ENCODE data around the gene ANKRD30B. TPM values are rescaled to one million over a fixed set of nuclear protein-coding genes. Genes with fewer than 3 reads are reported as not detected.

ANKRD30B gene
- total and polyA plus RNA-seq, 2 of the 8 experiments (the other 6 are each of a cell fraction or from before 2014, with no cell fraction given): not detected

DNA sequence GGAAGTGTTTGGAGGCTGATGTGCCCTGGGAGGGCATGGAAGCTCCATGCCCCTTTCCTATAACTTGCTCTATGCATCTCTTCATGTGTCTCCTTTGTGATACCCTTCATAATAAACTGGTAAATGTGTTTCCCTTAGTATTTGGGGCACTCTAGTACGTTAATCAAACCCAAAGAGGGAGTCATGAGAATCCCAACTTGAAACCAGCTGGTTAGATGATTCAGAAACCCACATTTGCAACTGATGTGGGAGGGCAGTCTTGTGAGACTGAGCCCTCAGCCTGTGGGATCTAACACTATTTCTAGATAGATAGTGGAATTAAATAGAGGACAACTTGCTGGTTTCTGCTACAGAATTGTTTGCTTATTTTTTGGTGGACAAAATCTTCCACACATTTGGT is 20.3 kb downstream of the ANKRD30B start (continued):
- TF ChIP-seq, protein P1, sequence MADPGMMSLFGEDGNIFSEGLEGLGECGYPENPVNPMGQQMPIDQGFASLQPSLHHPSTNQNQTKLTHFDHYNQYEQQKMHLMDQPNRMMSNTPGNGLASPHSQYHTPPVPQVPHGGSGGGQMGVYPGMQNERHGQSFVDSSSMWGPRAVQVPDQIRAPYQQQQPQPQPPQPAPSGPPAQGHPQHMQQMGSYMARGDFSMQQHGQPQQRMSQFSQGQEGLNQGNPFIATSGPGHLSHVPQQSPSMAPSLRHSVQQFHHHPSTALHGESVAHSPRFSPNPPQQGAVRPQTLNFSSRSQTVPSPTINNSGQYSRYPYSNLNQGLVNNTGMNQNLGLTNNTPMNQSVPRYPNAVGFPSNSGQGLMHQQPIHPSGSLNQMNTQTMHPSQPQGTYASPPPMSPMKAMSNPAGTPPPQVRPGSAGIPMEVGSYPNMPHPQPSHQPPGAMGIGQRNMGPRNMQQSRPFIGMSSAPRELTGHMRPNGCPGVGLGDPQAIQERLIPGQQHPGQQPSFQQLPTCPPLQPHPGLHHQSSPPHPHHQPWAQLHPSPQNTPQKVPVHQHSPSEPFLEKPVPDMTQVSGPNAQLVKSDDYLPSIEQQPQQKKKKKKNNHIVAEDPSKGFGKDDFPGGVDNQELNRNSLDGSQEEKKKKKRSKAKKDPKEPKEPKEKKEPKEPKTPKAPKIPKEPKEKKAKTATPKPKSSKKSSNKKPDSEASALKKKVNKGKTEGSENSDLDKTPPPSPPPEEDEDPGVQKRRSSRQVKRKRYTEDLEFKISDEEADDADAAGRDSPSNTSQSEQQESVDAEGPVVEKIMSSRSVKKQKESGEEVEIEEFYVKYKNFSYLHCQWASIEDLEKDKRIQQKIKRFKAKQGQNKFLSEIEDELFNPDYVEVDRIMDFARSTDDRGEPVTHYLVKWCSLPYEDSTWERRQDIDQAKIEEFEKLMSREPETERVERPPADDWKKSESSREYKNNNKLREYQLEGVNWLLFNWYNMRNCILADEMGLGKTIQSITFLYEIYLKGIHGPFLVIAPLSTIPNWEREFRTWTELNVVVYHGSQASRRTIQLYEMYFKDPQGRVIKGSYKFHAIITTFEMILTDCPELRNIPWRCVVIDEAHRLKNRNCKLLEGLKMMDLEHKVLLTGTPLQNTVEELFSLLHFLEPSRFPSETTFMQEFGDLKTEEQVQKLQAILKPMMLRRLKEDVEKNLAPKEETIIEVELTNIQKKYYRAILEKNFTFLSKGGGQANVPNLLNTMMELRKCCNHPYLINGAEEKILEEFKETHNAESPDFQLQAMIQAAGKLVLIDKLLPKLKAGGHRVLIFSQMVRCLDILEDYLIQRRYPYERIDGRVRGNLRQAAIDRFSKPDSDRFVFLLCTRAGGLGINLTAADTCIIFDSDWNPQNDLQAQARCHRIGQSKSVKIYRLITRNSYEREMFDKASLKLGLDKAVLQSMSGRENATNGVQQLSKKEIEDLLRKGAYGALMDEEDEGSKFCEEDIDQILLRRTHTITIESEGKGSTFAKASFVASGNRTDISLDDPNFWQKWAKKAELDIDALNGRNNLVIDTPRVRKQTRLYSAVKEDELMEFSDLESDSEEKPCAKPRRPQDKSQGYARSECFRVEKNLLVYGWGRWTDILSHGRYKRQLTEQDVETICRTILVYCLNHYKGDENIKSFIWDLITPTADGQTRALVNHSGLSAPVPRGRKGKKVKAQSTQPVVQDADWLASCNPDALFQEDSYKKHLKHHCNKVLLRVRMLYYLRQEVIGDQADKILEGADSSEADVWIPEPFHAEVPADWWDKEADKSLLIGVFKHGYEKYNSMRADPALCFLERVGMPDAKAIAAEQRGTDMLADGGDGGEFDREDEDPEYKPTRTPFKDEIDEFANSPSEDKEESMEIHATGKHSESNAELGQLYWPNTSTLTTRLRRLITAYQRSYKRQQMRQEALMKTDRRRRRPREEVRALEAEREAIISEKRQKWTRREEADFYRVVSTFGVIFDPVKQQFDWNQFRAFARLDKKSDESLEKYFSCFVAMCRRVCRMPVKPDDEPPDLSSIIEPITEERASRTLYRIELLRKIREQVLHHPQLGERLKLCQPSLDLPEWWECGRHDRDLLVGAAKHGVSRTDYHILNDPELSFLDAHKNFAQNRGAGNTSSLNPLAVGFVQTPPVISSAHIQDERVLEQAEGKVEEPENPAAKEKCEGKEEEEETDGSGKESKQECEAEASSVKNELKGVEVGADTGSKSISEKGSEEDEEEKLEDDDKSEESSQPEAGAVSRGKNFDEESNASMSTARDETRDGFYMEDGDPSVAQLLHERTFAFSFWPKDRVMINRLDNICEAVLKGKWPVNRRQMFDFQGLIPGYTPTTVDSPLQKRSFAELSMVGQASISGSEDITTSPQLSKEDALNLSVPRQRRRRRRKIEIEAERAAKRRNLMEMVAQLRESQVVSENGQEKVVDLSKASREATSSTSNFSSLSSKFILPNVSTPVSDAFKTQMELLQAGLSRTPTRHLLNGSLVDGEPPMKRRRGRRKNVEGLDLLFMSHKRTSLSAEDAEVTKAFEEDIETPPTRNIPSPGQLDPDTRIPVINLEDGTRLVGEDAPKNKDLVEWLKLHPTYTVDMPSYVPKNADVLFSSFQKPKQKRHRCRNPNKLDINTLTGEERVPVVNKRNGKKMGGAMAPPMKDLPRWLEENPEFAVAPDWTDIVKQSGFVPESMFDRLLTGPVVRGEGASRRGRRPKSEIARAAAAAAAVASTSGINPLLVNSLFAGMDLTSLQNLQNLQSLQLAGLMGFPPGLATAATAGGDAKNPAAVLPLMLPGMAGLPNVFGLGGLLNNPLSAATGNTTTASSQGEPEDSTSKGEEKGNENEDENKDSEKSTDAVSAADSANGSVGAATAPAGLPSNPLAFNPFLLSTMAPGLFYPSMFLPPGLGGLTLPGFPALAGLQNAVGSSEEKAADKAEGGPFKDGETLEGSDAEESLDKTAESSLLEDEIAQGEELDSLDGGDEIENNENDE (IDR thresholded peaks at IDR 0.05; ENCODE audit: insufficient replicate concordance, low read length): no peak
- TF ChIP-seq SRF (IDR thresholded peaks at IDR 0.05; ENCODE audit: low read depth, low read length) (no peak), MAFK (IDR thresholded peaks at IDR 0.05; ENCODE audit: low read depth, low read length) (no peak), TCF12 (IDR thresholded peaks at IDR 0.05; ENCODE audit: low read depth, low read length) (no peak), YY1 (IDR thresholded peaks at IDR 0.05; ENCODE audit: low read depth, low read length) (no peak), KDM4A (IDR thresholded peaks at IDR 0.05; ENCODE audit: low read depth, low read length, severe bottlenecking) (no peak), KDM1A (IDR thresholded peaks at IDR 0.05; ENCODE audit: borderline replicate concordance, low read length) (no peak), CTCF (IDR thresholded peaks at IDR 0.05; ENCODE audit: control extremely low read depth in 1 of 3, insufficient read depth in 1 of 3, low read depth in 1 of 3, low read length in 3 of 3) (no peak), SAP30 (IDR thresholded peaks at IDR 0.05; ENCODE audit: insufficient read depth, insufficient replicate concordance, low read length) (no peak)
